ENCODE data around the gene KCNJ16.

KCNJ16 gene

GRCh38 chr17:70116919-70117318, 41.9 kb downstream of the KCNJ16 start:
- TF ChIP-seq TAF1 (IDR thresholded peaks at IDR 0.05; ENCODE audit: borderline replicate concordance, low read depth, low read length) (no peak), POLR2A (IDR thresholded peaks at IDR 0.05; ENCODE audit: low read depth, low read length) (no peak), POLR2AphosphoS5 (IDR thresholded peaks at IDR 0.05; ENCODE audit: low read depth, low read length) (no peak)
- FAIRE-seq (no peak), DNase-seq (ENCODE audit: insufficient read length) (no peak)

GRCh38 chr17:70119545-70119944, 44.5 kb downstream of the KCNJ16 start:
- FAIRE-seq: no peak
- DNase-seq (ENCODE audit: insufficient read length): no peak

GRCh38 chr17:70119983-70120382, 45.0 kb downstream of the KCNJ16 start:
- DNase-seq (ENCODE audit: insufficient read length) (no peak), FAIRE-seq (no peak)
- TF ChIP-seq TAF1 (IDR thresholded peaks at IDR 0.05; ENCODE audit: borderline replicate concordance, low read depth, low read length) (no peak), POLR2A (IDR thresholded peaks at IDR 0.05; ENCODE audit: low read depth, low read length) (no peak), POLR2AphosphoS5 (IDR thresholded peaks at IDR 0.05; ENCODE audit: low read depth, low read length) (no peak)

More at GRCh38 chr17:70119545-70119944, 44.5 kb downstream of the KCNJ16 start:
- no peak for TF ChIP-seq POLR2A (IDR thresholded peaks at IDR 0.05; ENCODE audit: low read depth, low read length)
- TF ChIP-seq POLR2AphosphoS5 (IDR thresholded peaks at IDR 0.05; ENCODE audit: low read depth, low read length): no peak
- TF ChIP-seq TAF1 (IDR thresholded peaks at IDR 0.05; ENCODE audit: borderline replicate concordance, low read depth, low read length): no peak

GRCh38 chr17:70120425-70120824, 45.4 kb downstream of the KCNJ16 start:
- FAIRE-seq: no peak
- TF ChIP-seq POLR2AphosphoS5 (IDR thresholded peaks at IDR 0.05; ENCODE audit: low read depth, low read length) (no peak), POLR2A (IDR thresholded peaks at IDR 0.05; ENCODE audit: low read depth, low read length) (no peak), TAF1 (IDR thresholded peaks at IDR 0.05; ENCODE audit: borderline replicate concordance, low read depth, low read length) (no peak)
- DNase-seq (ENCODE audit: insufficient read length): no peak

- DNase-seq (ENCODE audit: insufficient read length) (no peak), FAIRE-seq (no peak)
Measured at GRCh38 chr17:70121126-70121525, 46.1 kb downstream of the KCNJ16 start.

GRCh38 chr17:70123193-70123592, 48.2 kb downstream of the KCNJ16 start:
- TF ChIP-seq POLR2AphosphoS5 (IDR thresholded peaks at IDR 0.05; ENCODE audit: low read depth, low read length): no peak
- no peak for TF ChIP-seq POLR2A (IDR thresholded peaks at IDR 0.05; ENCODE audit: low read depth, low read length)
- TF ChIP-seq TAF1 (IDR thresholded peaks at IDR 0.05; ENCODE audit: borderline replicate concordance, low read depth, low read length): no peak
- DNase-seq (ENCODE audit: insufficient read length) (no peak), FAIRE-seq (no peak)

More at GRCh38 chr17:70121126-70121525, 46.1 kb downstream of the KCNJ16 start:
- TF ChIP-seq POLR2A (IDR thresholded peaks at IDR 0.05; ENCODE audit: low read depth, low read length) (no peak), POLR2AphosphoS5 (IDR thresholded peaks at IDR 0.05; ENCODE audit: low read depth, low read length) (no peak), TAF1 (IDR thresholded peaks at IDR 0.05; ENCODE audit: borderline replicate concordance, low read depth, low read length) (no peak)

GRCh38 chr17:70124723-70125122, 49.7 kb downstream of the KCNJ16 start:
- TF ChIP-seq TAF1 (IDR thresholded peaks at IDR 0.05; ENCODE audit: borderline replicate concordance, low read depth, low read length) (no peak), POLR2A (IDR thresholded peaks at IDR 0.05; ENCODE audit: low read depth, low read length) (no peak), POLR2AphosphoS5 (IDR thresholded peaks at IDR 0.05; ENCODE audit: low read depth, low read length) (no peak)
- DNase-seq (ENCODE audit: insufficient read length) (no peak), FAIRE-seq (no peak)

- FAIRE-seq (no peak), DNase-seq (ENCODE audit: insufficient read length) (no peak)
- TF ChIP-seq TAF1 (IDR thresholded peaks at IDR 0.05; ENCODE audit: borderline replicate concordance, low read depth, low read length) (no peak), POLR2AphosphoS5 (IDR thresholded peaks at IDR 0.05; ENCODE audit: low read depth, low read length) (no peak)
Measured at GRCh38 chr17:70127221-70127873, 52.3 kb downstream of the KCNJ16 start.

GRCh38 chr17:70128727-70129238, 53.8 kb downstream of the KCNJ16 start:
- DNase-seq (ENCODE audit: insufficient read length) (no peak), FAIRE-seq (no peak)
- TF ChIP-seq POLR2A (IDR thresholded peaks at IDR 0.05; ENCODE audit: low read depth, low read length) (no peak), POLR2AphosphoS5 (IDR thresholded peaks at IDR 0.05; ENCODE audit: low read depth, low read length) (no peak), TAF1 (IDR thresholded peaks at IDR 0.05; ENCODE audit: borderline replicate concordance, low read depth, low read length) (no peak)

- DNase-seq (ENCODE audit: insufficient read length) (no peak), FAIRE-seq (no peak)
- TF ChIP-seq POLR2AphosphoS5 (IDR thresholded peaks at IDR 0.05; ENCODE audit: low read depth, low read length) (no peak), TAF1 (IDR thresholded peaks at IDR 0.05; ENCODE audit: borderline replicate concordance, low read depth, low read length) (no peak), POLR2A (IDR thresholded peaks at IDR 0.05; ENCODE audit: low read depth, low read length) (no peak)
Measured at GRCh38 chr17:70130289-70130688, 55.3 kb downstream of the KCNJ16 start.

- TF ChIP-seq POLR2AphosphoS5 (IDR thresholded peaks at IDR 0.05; ENCODE audit: low read depth, low read length): no peak
- no peak for TF ChIP-seq POLR2A (IDR thresholded peaks at IDR 0.05; ENCODE audit: low read depth, low read length)
- TF ChIP-seq TAF1 (IDR thresholded peaks at IDR 0.05; ENCODE audit: borderline replicate concordance, low read depth, low read length): no peak
- FAIRE-seq: no peak
- no peak for DNase-seq (ENCODE audit: insufficient read length)
Measured at GRCh38 chr17:70132505-70132904, 57.5 kb downstream of the KCNJ16 start.

- FAIRE-seq (no peak), DNase-seq (ENCODE audit: insufficient read length) (no peak)
- TF ChIP-seq POLR2AphosphoS5 (IDR thresholded peaks at IDR 0.05; ENCODE audit: low read depth, low read length) (no peak), POLR2A (IDR thresholded peaks at IDR 0.05; ENCODE audit: low read depth, low read length) (no peak), TAF1 (IDR thresholded peaks at IDR 0.05; ENCODE audit: borderline replicate concordance, low read depth, low read length) (no peak)
Measured at GRCh38 chr17:70134042-70134441, 59.0 kb downstream of the KCNJ16 start.
